ENCODE results near the gene FAM234A.

GRCh38 chr16:305916-306626, 71.5 kb downstream of the FAM234A start:
- TF ChIP-seq CTCF (IDR thresholded peaks at IDR 0.05) (no peak), POLR2A (IDR thresholded peaks at IDR 0.05) (no peak), POLR2AphosphoS5 (IDR thresholded peaks at IDR 0.05) (no peak)

Measured in stomach (tissue), 4 donors.